Naive thymus-derived CD8-positive, alpha-beta T cell (primary cell): ENCODE measurements around the gene MKI67. TPM values are rescaled to one million over a fixed set of nuclear protein-coding genes. Genes with fewer than 3 reads are reported as not detected.

ENCODE experiments used
- ATAC-seq, 2 donors: fragments of 150-1000 bp; cut with Tn5 transposase in 1 of 2; sonication (Bioruptor Pico), chemical (Tn5 transposase) in 1 of 2; 1 replicate in 1 of 2; 2 replicates in 1 of 2; pipeline ENCODE4 v1.10.0; 2021; ENCODE audit warnings: mild to moderate bottlenecking in 2 of 2, moderate library complexity in 2 of 2
- POLR2A ChIA-PET: fragments of 350-600 bp; sonication (Branson Sonifier 250); formaldehyde crosslinking; loops from one replicate; lab custom pipeline; 2021; ENCODE audit warnings: antibody characterized with exemption; lab: Charles Lee
- DNase-seq, 10 donors: peaks; one replicate each; pipeline versions ENCODE4 v3.0.0 to v3.0.0-alpha.2; 2020 to 2022
- H3K27ac Mint-ChIP-seq, 10 donors: one replicate each; pipeline ENCODE4 v1.8.0; 2020 to 2022; ENCODE audit warnings: mild to moderate bottlenecking in 10 of 10, mixed read lengths in 10 of 10, moderate library complexity in 4 of 10, inconsistent platforms in 1 of 10
- H3K27me3 Mint-ChIP-seq, 5 donors: one replicate each; pipeline ENCODE4 v1.8.0; 2021 to 2022; ENCODE audit warnings: mixed read lengths in 5 of 5
- H3K36me3 Mint-ChIP-seq, 3 donors: one replicate each; pipeline ENCODE4 v1.8.0; 2020 to 2022; ENCODE audit warnings: mixed read lengths in 3 of 3, mild to moderate bottlenecking in 2 of 3, inconsistent platforms in 1 of 3
- H3K4me1 Mint-ChIP-seq, 4 donors: one replicate each; pipeline ENCODE4 v1.8.0; 2021 to 2022; ENCODE audit warnings: mixed read lengths in 4 of 4
- H3K4me3 Mint-ChIP-seq, 10 donors: one replicate each; pipeline ENCODE4 v1.8.0; 2020 to 2022; ENCODE audit warnings: mild to moderate bottlenecking in 10 of 10, mixed read lengths in 10 of 10, moderate library complexity in 6 of 10, inconsistent platforms in 1 of 10
- H3K9me3 Mint-ChIP-seq, 9 donors: one replicate each; pipeline ENCODE4 v1.8.0; 2020 to 2022; ENCODE audit warnings: mixed read lengths in 9 of 9, mild to moderate bottlenecking in 3 of 9, inconsistent platforms in 1 of 9, moderate library complexity in 1 of 9
- polyA plus RNA-seq, 3 donors: library from polyadenylated mRNA; unstranded; fragments of 300-500 nt; fragmentation: Illumina TruSeq; gene quantifications; one replicate each; pipeline ENCODE4 v1.2.3, GENCODE V29; 2021
- total RNA-seq, 8 experiments: library from RNA in 2 of 8; stranded (reverse) in 2 of 8; gene quantifications; one replicate each; pipeline ENCODE4 v1.2.3 and lab custom pipeline; 2021 to 2026

MKI67 gene
- total and polyA plus RNA-seq, 5 experiments from 2014 or later: 0.08 to 2.4 (median 0.56) TPM; not detected in 1

- ATAC-seq: no peak
- no peaks in the 10 kb centered on the region for H3K27me3 Mint-ChIP-seq
- peaks cover 0 to 13% (median 8%) of the 10 kb centered on the region in 4 donors for H3K4me1 Mint-ChIP-seq
- H3K36me3 Mint-ChIP-seq: peaks cover 0 to 88% (median 26%) of the 10 kb centered on the region in 3 donors
- peak overlapping the region in 1 of 10 donors; percentile 11 for H3K27ac Mint-ChIP-seq
- DNase-seq: no peak
- H3K9me3 Mint-ChIP-seq: no peaks in the 10 kb centered on the region
- POLR2A ChIA-PET: interaction anchor here (0.7 kb wide), 1 partner anchor 49 kb away, joined by 5 read pairs; no protein-coding TSS in a partner anchor
- H3K4me3 Mint-ChIP-seq: no peak overlapping the region
Measured at GRCh38 chr10:128073890-128074289, 52.3 kb downstream of the MKI67 start.

DNA sequence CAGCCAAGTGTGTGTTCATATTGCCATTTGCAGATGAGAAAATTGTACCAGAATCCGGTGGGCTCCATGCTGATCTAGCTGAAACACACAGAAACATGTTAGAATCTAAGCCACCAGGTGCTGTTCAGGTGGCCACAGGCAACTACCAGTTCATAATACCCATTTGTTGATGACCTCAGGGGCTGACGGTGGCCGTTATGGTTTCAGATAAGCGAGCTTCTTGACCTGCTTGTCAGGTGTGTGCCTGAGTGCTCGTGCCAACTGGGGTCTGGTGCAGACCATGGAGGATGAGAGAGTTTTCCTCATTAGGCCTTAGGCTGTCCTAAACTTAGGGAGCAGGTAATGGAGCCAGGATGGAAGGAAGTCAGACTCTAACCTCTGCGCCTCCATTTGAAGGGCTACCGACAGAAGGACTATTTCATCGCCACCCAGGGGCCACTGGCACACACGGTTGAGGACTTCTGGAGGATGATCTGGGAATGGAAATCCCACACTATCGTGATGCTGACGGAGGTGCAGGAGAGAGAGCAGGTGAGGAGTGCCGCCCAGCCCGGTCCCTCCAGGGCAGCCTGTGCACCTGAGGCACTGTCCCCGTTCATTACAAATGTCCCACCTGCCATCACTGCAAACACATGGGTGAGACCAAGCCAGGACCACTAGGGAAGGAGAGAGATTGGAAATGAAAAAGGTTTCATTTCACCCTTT, 53.1 kb downstream of the MKI67 start:
- H3K27me3 Mint-ChIP-seq: no peaks in the 10 kb centered on the region
- H3K27ac Mint-ChIP-seq: no peak overlapping the region
- DNase-seq (no peak), ATAC-seq (no peak)
- peaks cover 0 to 13% (median 8%) of the 10 kb centered on the region in 4 donors for H3K4me1 Mint-ChIP-seq
- POLR2A ChIA-PET: no interaction called here
- H3K4me3 Mint-ChIP-seq: no peak overlapping the region
- peaks cover 0 to 87% (median 26%) of the 10 kb centered on the region in 3 donors for H3K36me3 Mint-ChIP-seq
- H3K9me3 Mint-ChIP-seq: no peaks in the 10 kb centered on the region

DNA sequence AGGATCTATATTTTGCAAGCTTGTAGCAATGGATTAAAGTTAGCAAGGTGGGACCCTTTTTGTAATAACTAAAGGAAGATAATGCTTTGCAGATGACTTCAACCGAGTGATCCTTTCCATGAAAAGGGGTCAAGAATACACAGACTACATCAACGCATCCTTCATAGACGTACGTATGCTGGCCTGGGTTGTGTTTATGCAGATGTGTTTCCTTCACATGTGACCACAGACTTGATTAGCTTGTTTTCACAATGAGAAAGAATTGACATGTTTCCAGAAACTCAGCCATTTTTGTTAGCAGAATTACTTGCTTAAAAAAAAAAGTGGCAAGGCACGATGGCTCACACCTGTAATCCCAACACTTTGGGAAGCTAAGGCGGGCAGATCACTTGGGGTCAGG, 54.2 kb downstream of the MKI67 start:
- no peaks in the 10 kb centered on the region for H3K27me3 Mint-ChIP-seq
- H3K36me3 Mint-ChIP-seq: peaks cover 6 to 87% (median 31%) of the 10 kb centered on the region in 3 donors
- no peaks in the 10 kb centered on the region for H3K9me3 Mint-ChIP-seq
- peaks cover 4 to 18% (median 13%) of the 10 kb centered on the region in 4 donors for H3K4me1 Mint-ChIP-seq
- no peak overlapping the region for H3K4me3 Mint-ChIP-seq
- ATAC-seq (no peak), DNase-seq (no peak)
- no peak overlapping the region for H3K27ac Mint-ChIP-seq
- POLR2A ChIA-PET: interaction anchor here (1.0 kb wide), 1 partner anchor 9 kb away, joined by 6 read pairs; no protein-coding TSS in a partner anchor

DNA sequence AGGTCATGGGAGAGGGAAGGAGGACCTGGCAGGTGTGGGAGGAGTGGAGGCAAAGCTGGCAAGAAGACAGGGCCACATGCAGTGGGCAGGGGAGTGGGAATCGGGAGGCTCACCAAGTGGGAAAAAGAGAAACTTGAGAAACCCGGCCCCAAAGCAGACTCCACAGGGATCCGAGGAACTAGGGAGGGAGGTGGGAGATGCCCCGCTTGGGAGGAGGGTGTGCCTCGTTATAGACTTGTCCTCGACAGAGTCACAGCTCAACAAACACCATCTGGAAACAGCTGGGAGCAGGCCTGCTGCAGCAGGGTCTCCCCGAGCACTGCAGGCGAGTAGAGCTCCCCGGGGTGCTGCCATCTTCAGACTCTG, 54.8 kb downstream of the MKI67 start:
- no peaks in the 10 kb centered on the region for H3K9me3 Mint-ChIP-seq
- H3K36me3 Mint-ChIP-seq: peaks cover 13 to 87% (median 35%) of the 10 kb centered on the region in 3 donors
- POLR2A ChIA-PET: no interaction called here

DNA sequence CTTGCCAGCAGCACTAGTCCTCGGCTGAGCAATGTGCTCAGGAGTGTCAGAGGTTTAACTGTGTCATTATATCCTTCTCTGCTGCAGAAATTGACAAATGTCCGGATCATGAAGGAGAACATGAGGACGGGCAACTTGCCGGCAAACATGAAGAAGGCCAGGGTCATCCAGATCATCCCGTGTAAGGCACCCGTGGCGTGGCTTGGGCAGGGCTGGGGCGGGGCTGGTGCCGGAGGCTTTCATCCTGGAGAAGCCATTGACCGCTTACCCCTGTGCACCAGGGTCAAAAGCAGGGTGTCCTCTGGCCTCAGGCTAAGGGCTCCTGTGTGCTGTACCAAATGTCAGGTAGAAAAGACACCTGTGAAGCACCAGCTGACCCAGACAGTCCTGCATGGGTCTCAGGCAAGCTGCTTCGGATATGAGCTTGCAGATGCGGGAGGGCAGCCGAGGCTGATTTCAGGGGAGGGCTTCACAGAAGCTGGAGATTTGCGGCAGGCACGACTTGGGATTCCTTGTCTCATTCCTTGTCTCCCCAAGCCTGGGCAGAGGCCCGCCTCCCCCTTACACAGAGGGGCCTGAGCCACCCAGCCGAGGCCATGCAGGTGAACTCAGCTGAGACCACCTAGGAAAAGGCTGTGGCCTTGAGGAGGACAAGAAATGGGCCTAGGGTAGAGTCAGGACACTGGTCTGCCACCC, 55.4 kb downstream of the MKI67 start:
- POLR2A ChIA-PET: interaction anchor here (1.8 kb wide), 1 partner anchor 36 kb away, joined by 9 read pairs; no protein-coding TSS in a partner anchor
- Mint-ChIP-seq H3K9me3 (no peaks in the 10 kb centered on the region), H3K4me1 (peaks cover 10 to 30% (median 25%) of the 10 kb centered on the region in 4 donors), H3K27ac (peak overlapping the region in 1 of 10 donors; percentile 73), H3K27me3 (no peaks in the 10 kb centered on the region), H3K4me3 (no peak overlapping the region), H3K36me3 (peaks cover 14 to 87% (median 34%) of the 10 kb centered on the region in 3 donors)
- DNase-seq (no peak), ATAC-seq (no peak)

More for the DNA sequence above, 54.8 kb downstream of the MKI67 start:
- ATAC-seq (no peak), DNase-seq (no peak)
- peaks cover 10 to 25% (median 19%) of the 10 kb centered on the region in 4 donors for H3K4me1 Mint-ChIP-seq
- peak overlapping the region in 1 of 10 donors; percentile 73 for H3K27ac Mint-ChIP-seq
- H3K4me3 Mint-ChIP-seq: no peak overlapping the region
- no peaks in the 10 kb centered on the region for H3K27me3 Mint-ChIP-seq

DNA sequence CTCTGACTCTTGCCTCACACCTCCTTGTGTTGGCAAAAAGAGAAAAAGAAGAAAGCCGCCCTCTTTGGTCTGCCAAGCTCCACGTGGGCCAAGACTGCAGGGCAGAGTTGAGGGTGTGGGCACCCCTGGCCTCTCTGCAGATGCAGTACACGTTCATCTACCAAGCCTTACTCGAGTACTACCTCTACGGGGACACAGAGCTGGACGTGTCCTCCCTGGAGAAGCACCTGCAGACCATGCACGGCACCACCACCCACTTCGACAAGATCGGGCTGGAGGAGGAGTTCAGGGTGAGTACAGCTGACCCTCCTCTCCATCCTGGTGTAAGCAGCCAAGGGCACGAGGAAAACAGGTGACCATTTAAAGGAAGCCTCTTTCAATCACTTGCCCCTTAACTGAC, 56.1 kb downstream of the MKI67 start:
- POLR2A ChIA-PET: interaction anchor here (1.8 to 2.0 kb wide), 2 partner anchors 23 to 35 kb away, joined by 9 read pairs; no protein-coding TSS in a partner anchor
- H3K9me3 Mint-ChIP-seq: no peaks in the 10 kb centered on the region
- ATAC-seq (no peak), DNase-seq (no peak)
- H3K4me3 Mint-ChIP-seq: no peak overlapping the region
- no peaks in the 10 kb centered on the region for H3K27me3 Mint-ChIP-seq
- H3K36me3 Mint-ChIP-seq: peaks cover 14 to 88% (median 32%) of the 10 kb centered on the region in 3 donors
- H3K27ac Mint-ChIP-seq: peak overlapping the region in 1 of 10 donors; percentile 59
- H3K4me1 Mint-ChIP-seq: peaks cover 15 to 37% (median 32%) of the 10 kb centered on the region in 4 donors

GRCh38 chr10:128069351-128070051, 56.7 kb downstream of the MKI67 start:
- POLR2A ChIA-PET: interaction anchor here (1.0 to 2.0 kb wide), 3 partner anchors 22 to 163 kb away, joined by 3 to 9 read pairs (median 9); partner anchors contain the start of gene PTPRE
- H3K4me3 Mint-ChIP-seq: peak overlapping the region in 1 of 10 donors; percentile 12
- ATAC-seq (peak; percentile 42 to 48), DNase-seq (peak; percentile 56 to 83 (median 78))
- no peaks in the 10 kb centered on the region for H3K27me3 Mint-ChIP-seq
- peak overlapping the region in 4 of 10 donors; percentile 15 to 77 (median 62) for H3K27ac Mint-ChIP-seq
- no peaks in the 10 kb centered on the region for H3K9me3 Mint-ChIP-seq
- H3K36me3 Mint-ChIP-seq: peaks cover 14 to 84% (median 29%) of the 10 kb centered on the region in 3 donors
- H3K4me1 Mint-ChIP-seq: peaks cover 21 to 44% (median 38%) of the 10 kb centered on the region in 4 donors

- Mint-ChIP-seq H3K27ac (peak overlapping the region in 2 of 10 donors; percentile 65 to 77), H3K27me3 (no peaks in the 10 kb centered on the region), H3K9me3 (no peaks in the 10 kb centered on the region), H3K36me3 (peaks cover 14 to 76% (median 26%) of the 10 kb centered on the region in 3 donors), H3K4me3 (no peak overlapping the region), H3K4me1 (peaks cover 25 to 48% (median 47%) of the 10 kb centered on the region in 4 donors)
- POLR2A ChIA-PET: interaction anchor here (1.0 to 2.0 kb wide), 3 partner anchors 21 to 162 kb away, joined by 3 to 9 read pairs (median 9); partner anchors contain the start of gene PTPRE
- ATAC-seq (no peak), DNase-seq (no peak)
Measured at GRCh38 chr10:128068398-128069285, 57.6 kb downstream of the MKI67 start.

DNA sequence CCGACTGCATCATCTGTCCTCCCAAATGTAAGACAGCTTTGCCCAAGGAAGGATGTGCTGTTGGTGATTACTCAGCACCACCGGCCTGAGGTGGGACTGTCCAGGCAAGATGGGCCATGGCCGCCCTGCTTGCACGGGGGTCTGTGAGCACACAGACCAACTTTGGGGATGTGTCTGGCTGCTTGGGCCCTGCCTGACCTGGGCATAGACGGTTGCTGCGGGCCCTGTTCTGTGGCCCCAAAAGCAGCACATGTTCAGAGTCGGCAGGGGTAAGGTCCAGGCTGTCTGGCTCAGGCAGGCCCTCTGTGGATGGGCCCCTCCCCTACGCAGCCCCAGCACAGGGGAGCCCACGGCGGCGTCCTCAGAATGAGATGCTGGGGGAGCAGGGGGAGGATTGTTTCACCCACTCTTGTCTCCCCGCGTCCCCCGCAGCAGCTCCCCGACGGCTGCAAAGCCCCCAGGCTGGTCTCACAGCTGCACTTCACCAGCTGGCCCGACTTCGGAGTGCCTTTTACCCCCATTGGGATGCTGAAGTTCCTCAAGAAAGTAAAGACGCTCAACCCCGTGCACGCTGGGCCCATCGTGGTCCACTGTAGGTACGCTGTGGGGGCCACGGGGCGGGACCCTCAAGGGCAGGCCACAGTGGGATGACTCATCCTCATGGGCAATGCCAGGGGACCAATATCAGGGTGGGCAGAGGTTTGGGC, 58.4 kb downstream of the MKI67 start:
- Mint-ChIP-seq H3K36me3 (peaks cover 14 to 68% (median 20%) of the 10 kb centered on the region in 3 donors), H3K4me3 (no peak overlapping the region), H3K27me3 (no peaks in the 10 kb centered on the region), H3K4me1 (peaks cover 32 to 56% (median 53%) of the 10 kb centered on the region in 4 donors), H3K9me3 (no peaks in the 10 kb centered on the region), H3K27ac (peak overlapping the region in 1 of 10 donors; percentile 77)
- ATAC-seq (no peak), DNase-seq (peak in 1 of 10 donors; percentile 7)
- POLR2A ChIA-PET: no interaction called here

GRCh38 chr10:128066870-128067382, 59.3 kb downstream of the MKI67 start:
- peak overlapping the region in 4 of 10 donors; percentile 25 to 52 (median 36) for H3K4me3 Mint-ChIP-seq
- H3K27ac Mint-ChIP-seq: peak overlapping the region in 3 of 10 donors; percentile 63 to 93 (median 68)
- H3K9me3 Mint-ChIP-seq: no peaks in the 10 kb centered on the region
- no peaks in the 10 kb centered on the region for H3K27me3 Mint-ChIP-seq
- H3K36me3 Mint-ChIP-seq: peaks cover 14 to 61% (median 17%) of the 10 kb centered on the region in 3 donors
- ATAC-seq (no peak), DNase-seq (no peak)
- POLR2A ChIA-PET: no interaction called here
- peaks cover 40 to 65% (median 63%) of the 10 kb centered on the region in 4 donors for H3K4me1 Mint-ChIP-seq
